MCF 10A (cell line): Measurements from ENCODE around the gene PHF1. TPM values are rescaled to one million over a fixed set of nuclear protein-coding genes. Genes with fewer than 3 reads are reported as not detected.

Experiments used
- BruUV-seq: library from RNA; stranded (reverse); fragments of 400-500 nt; replicated peaks from 2 replicates; lab custom pipeline; 2021; lab: Mats Ljungman, UMichigan
- CTCF ChIA-PET: fragments of 300-600 bp; sonication (Branson Sonifier 250); formaldehyde crosslinking; extraction: SDS; loops from one replicate; lab custom pipeline; 2021; ENCODE audit warnings: antibody characterized with exemption, inconsistent platforms; lab: Yijun Ruan, JAX
- POLR2A ChIA-PET: fragments of 300-600, 350-650 bp; sonication (Branson Sonifier 250); formaldehyde crosslinking; extraction: SDS; loops from one replicate; lab custom pipeline; 2020; ENCODE audit warnings: antibody characterized with exemption, inconsistent platforms; lab: Yijun Ruan, JAX
- DNase-seq: peaks from one replicate; pipeline ENCODE4 v3.0.0-alpha.2; 2018; ENCODE audit not compliant: unreplicated experiment
- H3K27ac Mint-ChIP-seq: one replicate; pipeline ENCODE4 v1.8.0; 2022; ENCODE audit warnings: mild to moderate bottlenecking, low read depth, mixed read lengths; ENCODE audit not compliant: unreplicated experiment
- H3K27me3 Mint-ChIP-seq: one replicate; pipeline ENCODE4 v1.8.0; 2022; ENCODE audit warnings: mixed read lengths; ENCODE audit not compliant: insufficient read depth, unreplicated experiment
- H3K36me3 Mint-ChIP-seq: one replicate; pipeline ENCODE4 v1.8.0; 2022; ENCODE audit warnings: mild to moderate bottlenecking, moderate library complexity, mixed read lengths; ENCODE audit not compliant: insufficient read depth, unreplicated experiment
- H3K4me1 Mint-ChIP-seq: one replicate; pipeline ENCODE4 v1.8.0; 2022; ENCODE audit warnings: mixed read lengths; ENCODE audit not compliant: insufficient read depth, unreplicated experiment
- H3K4me3 Mint-ChIP-seq: one replicate; pipeline ENCODE4 v1.8.0; 2022; ENCODE audit warnings: mild to moderate bottlenecking, moderate library complexity, mixed read lengths; ENCODE audit not compliant: unreplicated experiment
- H3K9me3 Mint-ChIP-seq: one replicate; pipeline ENCODE4 v1.8.0; 2022; ENCODE audit warnings: mixed read lengths; ENCODE audit not compliant: unreplicated experiment
- CTCF ChIP-seq: fragments of 200-600 bp; IDR thresholded peaks from one replicate; pipeline ENCODE4 v1.8.0; 2022; ENCODE audit warnings: antibody characterized with exemption, mild to moderate bottlenecking; ENCODE audit not compliant: unreplicated experiment
- intact Hi-C: fragments of 100-400 bp; cut with micrococcal nuclease; formaldehyde crosslinking; loops from 2 replicates; pipeline ENCODE4 v1.14.1; 2022
- microRNA-seq: library from miRNA; unstranded; fragments of <30 nt; microRNA quantifications from one replicate; pipeline ENCODE4 v1.2.0, GENCODE V29; 2022
- total RNA-seq: library from RNA; stranded (reverse); gene quantifications from 2 replicates; pipeline ENCODE4 v1.2.3, GENCODE V29; 2022

The PHF1 gene
- total RNA-seq, 1 experiment from 2014 or later: 28.9 TPM

DNA sequence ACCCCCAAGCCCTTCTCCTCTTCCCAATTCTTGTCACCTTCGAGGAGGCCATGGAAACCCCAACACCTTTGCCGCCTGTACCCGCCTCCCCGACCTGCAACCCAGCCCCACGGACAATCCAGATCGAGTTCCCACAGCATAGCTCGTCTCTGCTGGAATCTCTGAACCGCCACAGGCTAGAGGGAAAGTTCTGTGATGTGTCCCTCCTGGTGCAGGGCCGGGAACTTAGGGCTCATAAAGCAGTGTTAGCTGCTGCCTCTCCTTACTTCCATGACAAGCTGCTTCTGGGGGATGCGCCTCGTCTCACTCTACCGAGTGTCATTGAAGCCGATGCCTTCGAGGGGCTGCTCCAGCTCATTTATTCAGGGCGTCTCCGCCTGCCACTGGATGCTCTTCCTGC lies 44.2 kb downstream of the PHF1 start:
- no peak for DNase-seq
- ChIA-PET POLR2A (interaction anchor here (0.7 to 3.1 kb wide), 18 partner anchors 10 to 387 kb away, joined by 3 to 23 read pairs (median 5); partner anchors contain the start of genes BAK1, CUTA and ITPR3), CTCF (interaction anchor here (1.0 to 1.6 kb wide), 2 partner anchors 130 to 245 kb away, joined by 3 to 6 read pairs; no protein-coding TSS in a partner anchor)
- Mint-ChIP-seq H3K27me3 (no peaks in the 10 kb centered on the region), H3K36me3 (peaks cover 15% of the 10 kb centered on the region), H3K4me3 (peak overlapping the region; percentile 89), H3K4me1 (peaks cover 22% of the 10 kb centered on the region), H3K9me3 (no peaks in the 10 kb centered on the region), H3K27ac (peak overlapping the region; percentile 72)
- BruUV-seq: TSS peak; percentile 47
- intact Hi-C loops: no loop called here
- TF ChIP-seq CTCF: no peak

DNA sequence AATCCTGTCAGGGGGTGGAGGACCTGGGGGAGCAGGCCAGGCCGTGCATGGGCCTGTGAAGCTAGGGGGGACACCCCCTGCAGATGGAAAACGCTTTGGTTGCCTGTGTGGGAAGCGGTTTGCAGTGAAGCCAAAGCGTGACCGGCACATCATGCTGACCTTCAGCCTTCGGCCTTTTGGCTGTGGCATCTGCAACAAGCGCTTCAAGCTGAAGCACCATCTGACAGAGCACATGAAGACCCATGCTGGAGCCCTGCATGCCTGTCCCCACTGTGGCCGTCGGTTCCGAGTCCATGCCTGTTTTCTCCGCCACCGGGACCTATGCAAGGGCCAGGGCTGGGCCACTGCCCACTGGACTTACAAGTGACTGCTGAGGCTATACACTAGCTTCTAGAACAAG lies 45.3 kb downstream of the PHF1 start:
- Mint-ChIP-seq H3K27me3 (no peaks in the 10 kb centered on the region), H3K9me3 (no peaks in the 10 kb centered on the region), H3K4me3 (no peak overlapping the region), H3K36me3 (peaks cover 15% of the 10 kb centered on the region), H3K27ac (no peak overlapping the region), H3K4me1 (peaks cover 15% of the 10 kb centered on the region)
- TF ChIP-seq CTCF: no peak
- intact Hi-C loops: no loop called here
- DNase-seq: no peak
- no TSS peak for BruUV-seq
- ChIA-PET POLR2A (interaction anchor here (0.7 to 3.1 kb wide), 3 partner anchors 123 to 1671 kb away, joined by 3 to 19 read pairs (median 3); partner anchors contain the start of gene BAK1), CTCF (interaction anchor here (0.6 to 0.7 kb wide), 3 partner anchors 12 to 1341 kb away, joined by 3 read pairs; no protein-coding TSS in a partner anchor)

- Mint-ChIP-seq H3K27ac (no peak overlapping the region), H3K9me3 (no peaks in the 10 kb centered on the region), H3K4me3 (no peak overlapping the region), H3K27me3 (no peaks in the 10 kb centered on the region), H3K4me1 (peaks cover 7% of the 10 kb centered on the region), H3K36me3 (peaks cover 15% of the 10 kb centered on the region)
- no TSS peak for BruUV-seq
- POLR2A ChIA-PET: interaction anchor here (1.0 to 2.0 kb wide), 2 partner anchors 11 to 34 kb away, joined by 4 to 5 read pairs; no protein-coding TSS in a partner anchor
- no peak for TF ChIP-seq CTCF
- CTCF ChIA-PET: no interaction called here
- intact Hi-C loops: no loop called here
- DNase-seq: no peak
Measured at GRCh38 chr6:33458676-33459075, 47.9 kb downstream of the PHF1 start.

- CTCF ChIA-PET: no interaction called here
- no peak for DNase-seq
- H3K27me3 Mint-ChIP-seq: no peaks in the 10 kb centered on the region
- BruUV-seq: no TSS peak
- intact Hi-C loops: no loop called here
- peaks cover 5% of the 10 kb centered on the region for H3K4me1 Mint-ChIP-seq
- H3K36me3 Mint-ChIP-seq: peaks cover 15% of the 10 kb centered on the region
- no peak overlapping the region for H3K4me3 Mint-ChIP-seq
- no peak for TF ChIP-seq CTCF
- POLR2A ChIA-PET: interaction anchor here (1.0 to 2.0 kb wide), 2 partner anchors 11 to 34 kb away, joined by 4 to 5 read pairs; no protein-coding TSS in a partner anchor
- no peaks in the 10 kb centered on the region for H3K9me3 Mint-ChIP-seq
- no peak overlapping the region for H3K27ac Mint-ChIP-seq
Measured at GRCh38 chr6:33459226-33459625, 48.4 kb downstream of the PHF1 start.

Small RNA genes within 50 kb of the gene (microRNA-seq; reads per million reads assigned to microRNA genes)
- gene MIR5004: not detected

Other genes with a start within 250 kb of the PHF1 start
- 0.91 and 1.5 TPM in 2 replicates for gene COL11A2, start 218.5 kb upstream of the PHF1 start, total RNA-seq
- 29.6 and 35.1 TPM in 2 replicates for gene RXRB, start 210.3 kb upstream of the PHF1 start, total RNA-seq
- gene SLC39A7, start 210.1 kb upstream of the PHF1 start, total RNA-seq: 118 and 187 TPM in 2 replicates
- 26.4 and 26.6 TPM in 2 replicates for gene HSD17B8, start 206.4 kb upstream of the PHF1 start, total RNA-seq
- gene RING1, start 202.5 kb upstream of the PHF1 start, total RNA-seq: 45.4 and 48.3 TPM in 2 replicates
- gene VPS52, start 139.1 kb upstream of the PHF1 start, total RNA-seq: 47.8 and 49.7 TPM in 2 replicates
- gene RPS18, start 138.9 kb upstream of the PHF1 start, total RNA-seq: 4,063 and 4,680 TPM in 2 replicates
- gene B3GALT4, start 133.9 kb upstream of the PHF1 start, total RNA-seq: 0.37 and 0.58 TPM in 2 replicates
- gene WDR46, start 121.8 kb upstream of the PHF1 start, total RNA-seq: 53.1 and 57.0 TPM in 2 replicates
- gene PFDN6, start 121.4 kb upstream of the PHF1 start, total RNA-seq: 54.7 and 67.1 TPM in 2 replicates
- gene RGL2, start 112.1 kb upstream of the PHF1 start, total RNA-seq: 30.4 and 37.9 TPM in 2 replicates
- 84.9 and 87.9 TPM in 2 replicates for gene TAPBP, start 96.9 kb upstream of the PHF1 start, total RNA-seq
- gene ZBTB22, start 93.3 kb upstream of the PHF1 start, total RNA-seq: 12.3 and 15.5 TPM in 2 replicates
- 39.7 and 47.7 TPM in 2 replicates for gene DAXX, start 88.1 kb upstream of the PHF1 start, total RNA-seq
- 20.3 and 27.1 TPM in 2 replicates for gene KIFC1, start 19.2 kb upstream of the PHF1 start, total RNA-seq
- gene CUTA, start 7.1 kb downstream of the PHF1 start, total RNA-seq: 212 and 231 TPM in 2 replicates
- gene SYNGAP1, start 9.1 kb downstream of the PHF1 start, total RNA-seq: 6.7 and 9.9 TPM in 2 replicates
- 7.5 and 8.3 TPM in 2 replicates for gene ZBTB9, start 43.6 kb downstream of the PHF1 start, total RNA-seq
- 45.8 and 57.7 TPM in 2 replicates for gene BAK1, start 169.3 kb downstream of the PHF1 start, total RNA-seq
- gene ITPR3, start 210.3 kb downstream of the PHF1 start, total RNA-seq: 86.9 and 109 TPM in 2 replicates